GM18907 (cell line): Measurements from ENCODE around the gene CCDC68.
"Not testable (repeated sequence)": the region's sequence is repeated elsewhere in the genome, so short reads cannot be mapped to it uniquely, and the experiment has no call there.

Experiments
- ATAC-seq: cut with Tn5 transposase; IDR thresholded peaks from one replicate; pipeline ENCODE4 v1.9.1; 2021; ENCODE audit warnings: mild to moderate bottlenecking, moderate library complexity; ENCODE audit not compliant: unreplicated experiment

The CCDC68 gene

DNA sequence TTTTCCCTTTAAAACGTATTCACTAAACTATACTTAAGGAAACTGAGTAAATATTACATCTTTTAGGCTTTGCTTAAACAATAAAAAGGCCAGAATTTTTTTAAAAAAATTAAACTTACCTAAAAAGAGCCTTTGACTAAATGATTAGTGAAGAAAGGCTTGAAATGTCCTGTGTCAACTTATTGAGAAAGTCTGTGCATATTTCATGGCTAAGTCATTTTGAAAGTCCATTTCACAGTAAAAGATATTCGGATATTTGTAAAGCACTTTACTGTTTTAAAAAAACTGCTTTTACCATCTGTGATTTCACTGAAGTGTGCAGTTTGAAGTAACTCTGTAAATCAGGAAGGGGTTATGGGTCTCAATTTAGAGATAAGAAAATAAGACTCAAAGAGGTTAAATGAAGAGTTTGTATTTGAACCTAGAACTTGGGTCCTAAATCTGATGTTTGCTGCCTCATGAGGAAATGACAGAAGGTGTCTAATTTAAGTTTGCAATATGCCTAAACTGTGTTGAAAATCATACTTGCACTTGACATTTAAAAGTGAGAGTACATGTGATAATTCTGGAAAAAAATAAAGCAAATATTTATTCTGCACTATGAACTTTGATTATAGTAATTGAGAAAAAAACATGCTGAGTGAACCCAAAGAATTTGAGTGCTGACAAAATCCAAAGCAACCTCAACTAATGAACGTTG lies 80.5 kb downstream of the CCDC68 start:
- ATAC-seq, result no peak

GRCh38 chr18:54878159-54878622 lies 81.1 kb downstream of the CCDC68 start:
- no peak for ATAC-seq

DNA sequence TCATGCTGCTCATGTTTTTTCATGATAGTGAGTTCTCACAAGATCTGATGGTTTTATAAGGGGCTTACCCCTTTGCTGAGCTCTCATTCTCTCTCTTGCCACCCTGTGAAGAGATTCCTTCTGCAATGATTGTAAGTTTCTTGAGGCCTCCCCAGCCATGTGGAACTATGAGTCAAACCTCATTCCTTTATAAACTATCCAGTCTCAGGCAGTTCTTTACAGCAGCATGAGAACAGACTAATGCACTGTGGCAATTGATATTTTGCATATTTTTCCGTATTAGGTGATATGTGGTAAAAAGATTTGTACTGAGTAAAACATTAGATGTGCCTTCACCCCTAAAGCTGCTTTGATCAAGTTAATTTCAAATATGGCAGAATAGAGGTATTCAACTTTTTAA lies 82.2 kb downstream of the CCDC68 start:
- no peak for ATAC-seq

GRCh38 chr18:54875063-54875462 lies 84.2 kb downstream of the CCDC68 start:
- ATAC-seq, result no peak

GRCh38 chr18:54873884-54874255 lies 85.4 kb downstream of the CCDC68 start:
- no peak for ATAC-seq

DNA sequence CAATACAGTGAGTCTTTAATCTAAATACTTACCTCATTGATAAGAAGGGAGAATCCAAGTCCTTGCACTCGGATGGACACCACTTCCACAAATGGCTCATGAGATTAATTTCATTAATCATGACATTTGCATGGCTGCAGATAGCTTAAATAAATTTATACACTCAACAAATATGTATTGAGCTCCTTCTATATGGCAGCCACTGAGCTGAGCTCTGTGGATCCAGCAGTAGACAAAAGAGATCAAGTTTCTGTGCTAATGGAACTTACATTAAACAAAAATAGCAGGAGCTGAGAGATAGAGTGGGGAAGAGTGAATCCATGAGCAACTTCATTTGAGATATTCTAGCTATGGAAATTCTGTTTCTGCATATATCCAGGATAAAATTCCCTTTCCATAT lies 86.6 kb downstream of the CCDC68 start:
- no peak for ATAC-seq

DNA sequence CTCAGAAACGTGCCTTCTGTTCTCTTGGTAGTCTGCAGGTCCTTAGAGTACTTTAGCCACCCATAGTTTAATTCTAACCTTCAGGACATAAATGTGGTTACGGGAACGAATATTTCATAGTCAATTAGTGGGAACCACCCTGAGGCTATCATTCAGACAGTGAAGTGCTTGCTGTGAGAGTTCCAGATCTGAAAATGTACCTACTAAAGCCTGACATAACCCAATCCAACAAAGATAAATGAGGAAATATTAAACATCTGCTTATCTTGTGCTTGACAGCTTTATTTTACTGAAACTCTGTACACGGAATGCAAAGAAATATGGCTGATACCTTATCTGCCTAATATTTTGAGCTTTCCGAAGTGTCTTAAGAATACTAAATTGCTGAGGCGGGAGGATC lies 88.0 kb downstream of the CCDC68 start:
- no peak for ATAC-seq

DNA sequence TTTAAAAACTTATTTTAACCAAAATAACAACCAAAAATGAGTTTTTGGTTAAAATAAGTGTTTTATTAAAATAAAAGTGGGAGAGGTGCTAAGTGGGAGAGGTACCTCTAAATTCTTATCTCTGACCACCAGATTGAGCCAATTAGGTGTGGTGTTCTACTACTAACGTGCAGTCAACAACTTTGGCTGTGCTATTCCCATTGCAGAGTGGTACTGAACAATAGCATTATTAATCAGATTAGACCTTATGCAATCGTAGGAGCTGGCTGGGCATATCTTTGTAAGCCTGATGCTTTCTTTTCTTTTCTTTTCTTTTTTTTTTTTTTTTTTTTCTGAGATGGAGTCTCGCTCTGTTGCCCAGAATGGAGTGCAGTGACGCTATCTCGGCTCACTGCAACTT lies 92.1 kb downstream of the CCDC68 start:
- ATAC-seq, result no peak

GRCh38 chr18:54860941-54861340 lies 98.3 kb downstream of the CCDC68 start:
- no peak for ATAC-seq

DNA sequence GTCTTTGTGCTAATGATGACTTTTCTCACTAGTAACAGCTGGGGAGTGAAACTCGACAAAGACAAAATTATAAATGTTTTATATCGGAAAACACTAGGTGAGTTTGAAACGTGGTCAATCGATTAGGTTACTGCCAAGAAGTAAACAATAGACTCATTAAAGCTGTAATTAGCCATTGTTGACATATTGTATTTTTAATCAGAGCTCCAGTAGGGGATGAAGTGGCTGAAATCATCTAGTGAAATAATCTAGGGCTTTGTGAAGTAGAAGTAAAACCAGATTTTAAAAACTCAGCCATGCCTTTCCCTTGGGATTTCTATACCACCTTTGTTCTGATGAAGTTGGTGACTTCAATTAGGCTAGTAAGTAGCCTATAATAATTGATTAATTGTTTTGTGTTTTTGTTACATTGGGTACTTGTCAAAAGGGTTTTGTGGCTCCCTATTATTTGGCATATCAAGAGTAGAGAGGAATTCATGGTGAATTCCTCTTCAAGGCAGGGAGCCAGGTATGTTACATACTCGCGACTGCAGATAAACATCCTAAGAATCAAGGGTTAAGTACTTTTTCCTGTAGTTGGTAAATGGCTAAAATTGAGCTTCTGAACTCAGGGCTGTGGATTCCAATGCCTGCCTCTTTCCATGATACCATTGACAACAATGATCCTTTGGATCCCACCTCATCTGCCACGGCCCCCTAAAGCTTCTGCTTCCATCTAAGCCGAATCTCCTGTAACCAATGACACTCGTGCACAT lies 99.4 kb downstream of the CCDC68 start:
- no peak for ATAC-seq

DNA sequence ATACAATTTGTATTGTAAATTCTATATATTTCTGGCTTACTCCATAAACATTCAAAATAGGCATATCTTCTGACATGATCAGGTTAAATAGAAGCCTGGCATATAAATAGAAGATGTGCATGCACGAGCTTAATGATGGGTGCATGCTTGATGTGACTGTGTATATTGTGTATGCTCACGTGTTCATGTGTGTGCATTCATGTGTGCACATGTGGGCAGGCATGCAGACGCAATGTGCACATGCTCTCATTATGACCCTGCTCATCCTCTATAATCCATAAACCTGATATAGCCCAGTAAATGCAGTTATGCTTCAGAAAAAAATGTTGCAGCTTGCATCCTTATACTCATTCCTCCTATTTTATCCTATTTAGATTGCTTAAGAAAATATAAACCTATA lies 101.8 kb downstream of the CCDC68 start:
- no peak for ATAC-seq

- no peak for ATAC-seq
Observed at GRCh38 chr18:54856105-54856646, 103.1 kb downstream of the CCDC68 start.

DNA sequence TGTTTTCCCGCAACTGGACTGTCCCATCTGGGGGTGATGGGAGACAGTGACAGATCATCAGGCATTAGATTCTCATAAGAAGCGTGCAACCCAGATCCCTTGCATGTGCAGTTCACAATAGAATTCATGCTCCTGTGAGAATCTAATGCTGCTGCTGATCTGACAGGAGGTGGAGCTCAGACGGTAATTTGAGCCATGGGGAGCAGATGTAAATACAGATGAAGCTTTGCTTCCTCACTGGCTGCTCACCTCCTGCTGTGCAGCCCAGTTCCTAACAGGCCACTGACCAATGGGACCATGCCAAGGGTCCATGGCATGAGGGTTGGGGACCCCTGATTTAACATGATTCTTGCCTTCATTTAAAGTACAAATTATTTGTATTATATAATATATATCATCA lies 104.2 kb downstream of the CCDC68 start:
- not testable (repeated sequence) for ATAC-seq

GRCh38 chr18:54852780-54853675 lies 106.2 kb downstream of the CCDC68 start:
- no peak for ATAC-seq
